Pulmonary artery endothelial cell (primary cell): ENCODE data around the gene PAM16. TPM values are rescaled to one million over a fixed set of nuclear protein-coding genes. Genes with fewer than 3 reads are reported as not detected.
A peak's percentile ranks its signal among the peaks of the same experiment; 100 is the strongest.

Experiments
- DNase-seq: peaks from one replicate; pipeline ENCODE4 v3.0.0-alpha.2; 2011; ENCODE audit warnings: low read depth, low spot score
- total RNA-seq: library from RNA; depleted of rRNA; stranded (reverse); fragments of >200 nt; gene quantifications from 2 replicates; pipeline ENCODE4 v1.2.3, GENCODE V29; 2014

The PAM16 gene
- total RNA-seq, 1 donor from 2014 or later, result 26.4 TPM

DNA sequence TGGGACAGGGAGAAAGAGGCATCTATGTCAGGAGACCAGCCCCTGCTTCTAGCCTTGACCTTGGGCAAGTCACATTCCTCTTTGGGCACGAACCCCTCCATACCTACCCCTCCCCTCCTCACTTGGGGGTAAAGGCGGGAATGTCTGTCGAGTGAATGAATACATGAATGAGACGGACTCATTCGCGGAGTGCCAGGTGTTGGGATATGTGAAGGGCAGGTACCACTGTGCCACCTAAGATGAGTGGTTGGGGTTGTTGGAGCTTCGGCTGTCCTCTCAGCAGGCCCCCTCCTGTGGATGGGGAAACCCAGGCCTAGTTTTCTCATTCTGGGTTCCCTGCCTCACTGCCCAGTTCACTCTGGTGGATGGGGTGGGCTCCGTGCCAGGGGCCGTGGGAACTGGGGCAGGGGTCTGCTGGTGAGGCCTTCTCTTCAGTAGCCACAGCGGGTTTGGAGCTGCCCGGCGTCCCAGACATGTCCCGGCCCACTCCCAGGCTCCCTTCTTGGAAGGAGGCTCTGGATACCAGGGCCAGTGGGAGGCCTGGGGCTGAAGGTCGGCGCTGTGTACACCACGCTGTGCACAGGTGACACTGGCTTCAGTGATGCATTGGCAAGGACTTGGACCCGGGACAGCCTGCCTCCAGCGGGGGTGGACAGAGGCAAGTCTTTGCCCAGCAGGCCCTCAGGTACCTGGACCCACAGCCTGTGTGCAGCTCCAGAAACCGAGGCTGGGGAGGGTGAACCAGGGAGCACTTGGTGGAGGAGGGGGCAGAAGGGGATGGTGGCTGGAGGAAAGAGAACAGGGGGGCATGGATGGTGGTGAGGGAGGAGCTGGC lies 29.6 kb downstream of the PAM16 start:
- no peak for DNase-seq

DNA sequence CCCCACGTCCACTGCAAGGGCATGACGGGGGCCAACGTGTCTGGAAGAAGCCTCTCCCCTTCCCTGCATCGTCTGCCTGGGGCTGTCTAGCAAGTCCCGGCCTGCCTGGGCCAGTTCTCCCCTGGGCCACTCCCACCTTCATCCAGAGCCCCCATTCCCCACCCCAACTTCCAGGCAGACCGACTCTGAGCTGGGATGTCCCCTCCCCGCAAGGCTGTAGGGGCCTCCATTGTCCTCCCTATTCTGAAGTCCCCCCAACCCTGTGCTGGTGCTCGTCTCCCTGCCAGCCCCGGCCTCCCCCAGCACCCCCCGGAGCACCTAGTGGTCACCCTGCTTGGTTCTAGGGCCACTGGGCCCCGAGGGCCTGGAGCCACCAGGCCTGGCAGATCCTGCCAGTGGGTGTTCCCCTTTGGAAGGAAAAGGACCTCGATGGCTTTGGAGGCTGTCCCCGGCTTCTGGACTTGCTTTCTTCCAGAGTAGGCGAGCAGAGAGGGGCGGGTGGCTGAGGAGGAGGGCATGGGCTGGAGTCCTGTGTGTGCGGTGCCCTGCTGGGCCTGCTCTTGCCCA lies 30.5 kb downstream of the PAM16 start:
- DNase-seq, result no peak

- no peak for DNase-seq
Measured at GRCh38 chr16:4319454-4320421, 31.4 kb downstream of the PAM16 start.

GRCh38 chr16:4318967-4319366 lies 32.2 kb downstream of the PAM16 start:
- DNase-seq, result no peak

GRCh38 chr16:4318451-4318910 lies 32.6 kb downstream of the PAM16 start:
- DNase-seq, result no peak

DNA sequence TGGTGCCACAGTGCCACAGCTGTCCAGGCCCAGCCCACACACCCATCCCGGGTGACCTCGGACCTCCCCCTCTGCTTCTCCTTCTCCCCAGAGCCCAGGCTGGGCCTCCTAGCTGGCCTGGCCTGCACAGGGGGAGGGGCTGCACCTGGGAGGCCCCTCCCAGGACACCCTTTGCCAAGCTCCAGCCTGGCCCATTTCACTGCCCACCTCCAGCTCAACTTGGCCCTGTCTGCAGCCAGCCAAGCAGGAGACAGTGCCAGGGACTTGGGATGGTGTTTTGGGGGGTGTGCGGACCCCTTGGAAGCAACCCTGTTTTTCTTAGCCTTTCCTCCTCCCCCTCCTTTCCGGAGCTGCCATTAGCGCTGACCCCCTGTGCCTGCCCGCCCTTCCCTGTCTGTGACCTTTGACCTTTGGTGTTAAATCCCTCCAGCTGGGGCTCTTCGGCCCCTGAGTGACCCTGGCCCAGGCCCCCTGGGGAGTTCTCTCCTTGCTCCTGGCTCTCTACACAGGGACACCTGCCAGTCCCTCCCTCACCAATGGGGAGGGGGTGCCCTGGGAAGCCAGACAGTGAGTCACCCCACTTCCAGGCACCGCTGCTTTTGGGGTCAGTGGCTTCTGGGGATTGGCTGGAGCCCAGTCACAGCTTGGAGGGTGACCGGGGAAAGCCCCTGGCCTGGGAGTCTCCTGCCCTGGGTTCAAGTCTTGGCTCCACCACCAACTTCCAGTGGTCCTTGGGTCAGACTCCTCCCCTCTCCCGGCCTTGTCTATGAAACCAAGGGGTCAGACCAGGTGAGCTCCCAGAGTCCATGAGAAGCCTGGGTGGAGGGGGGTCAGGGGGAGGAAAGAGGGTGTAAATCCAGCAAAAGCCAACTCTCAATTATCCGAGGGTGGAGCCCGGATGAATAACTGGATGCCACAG lies 33.3 kb downstream of the PAM16 start:
- DNase-seq, result no peak

DNA sequence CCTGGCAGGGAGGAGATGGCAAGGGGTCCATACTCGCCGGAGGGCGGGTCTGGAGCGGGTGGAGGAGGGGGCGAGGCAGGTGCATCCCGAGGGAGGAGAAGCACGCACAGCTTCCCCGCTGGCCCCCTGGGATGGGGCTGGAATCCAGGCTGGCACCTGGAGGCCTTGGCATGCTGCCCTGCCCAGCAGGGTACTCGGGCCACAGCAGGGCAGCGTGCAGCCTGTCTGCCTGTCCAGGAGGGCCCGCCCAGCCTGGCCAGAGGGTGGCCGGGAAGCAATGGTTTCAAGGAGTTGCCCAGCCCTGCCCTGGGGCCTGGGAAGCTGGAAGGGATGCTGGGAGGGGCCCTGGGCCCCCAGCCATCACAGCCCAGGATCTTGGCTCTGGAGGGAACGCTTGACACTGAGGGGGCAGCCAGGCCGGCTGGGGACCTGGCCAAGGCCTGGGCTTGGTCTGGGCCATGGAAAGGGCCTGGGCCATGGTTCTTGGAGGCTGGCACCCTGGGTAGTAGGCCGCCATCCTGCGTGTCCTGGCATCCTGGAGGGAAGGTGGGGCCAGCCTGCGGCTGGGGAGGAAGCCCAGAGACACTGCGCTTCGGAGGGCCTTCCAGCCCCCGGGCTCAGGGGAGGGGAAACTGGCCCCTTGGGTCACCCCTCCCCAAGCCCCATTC lies 34.1 kb downstream of the PAM16 start:
- no peak for DNase-seq

DNA sequence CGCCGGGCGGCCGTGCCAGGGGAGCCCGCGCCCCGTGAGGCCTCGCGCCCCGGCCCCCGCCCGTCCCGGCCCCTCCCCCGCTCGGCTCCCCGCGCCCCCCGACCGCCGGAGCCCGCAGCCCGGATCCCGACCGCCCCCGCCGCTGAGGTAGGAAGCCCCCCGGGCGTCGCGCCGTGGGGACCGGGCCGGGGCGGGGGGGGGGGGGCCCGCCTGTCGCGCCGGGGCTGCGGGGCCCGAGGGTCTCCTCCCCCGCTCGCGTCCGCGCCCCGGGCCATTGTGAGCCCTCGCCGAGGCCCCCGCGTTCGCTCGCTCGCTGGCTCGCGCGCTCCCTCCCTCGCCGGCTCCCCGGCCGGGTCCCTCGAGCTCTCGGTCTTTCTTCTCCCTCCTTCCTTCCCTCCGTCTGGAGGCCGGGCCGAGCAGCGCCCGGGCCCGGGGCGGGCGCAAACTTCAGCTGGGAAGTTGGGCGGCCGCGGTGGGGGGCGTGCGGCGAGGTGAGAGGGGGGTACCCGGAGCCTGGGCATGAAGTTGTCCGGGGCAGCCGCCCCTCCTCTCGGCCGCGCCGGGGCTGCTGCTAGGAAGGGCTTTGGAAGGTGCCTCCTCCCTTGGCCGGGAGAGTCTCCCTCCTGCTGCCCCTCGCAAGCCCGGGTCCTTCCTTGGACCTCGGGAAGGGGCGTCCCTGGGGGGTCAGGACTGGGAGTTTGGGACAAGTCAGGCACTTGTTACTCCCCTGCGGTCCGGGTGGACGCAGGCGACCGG lies 34.8 kb downstream of the PAM16 start:
- no peak for DNase-seq

GRCh38 chr16:4315186-4316107 lies 35.7 kb downstream of the PAM16 start, which contains the start of gene GLIS2:
GLIS2 (plus strand) TSS chr16:4316067; CDS start chr16:4332281, 16,214 bp downstream.
- peak; percentile 27 for DNase-seq

DNA sequence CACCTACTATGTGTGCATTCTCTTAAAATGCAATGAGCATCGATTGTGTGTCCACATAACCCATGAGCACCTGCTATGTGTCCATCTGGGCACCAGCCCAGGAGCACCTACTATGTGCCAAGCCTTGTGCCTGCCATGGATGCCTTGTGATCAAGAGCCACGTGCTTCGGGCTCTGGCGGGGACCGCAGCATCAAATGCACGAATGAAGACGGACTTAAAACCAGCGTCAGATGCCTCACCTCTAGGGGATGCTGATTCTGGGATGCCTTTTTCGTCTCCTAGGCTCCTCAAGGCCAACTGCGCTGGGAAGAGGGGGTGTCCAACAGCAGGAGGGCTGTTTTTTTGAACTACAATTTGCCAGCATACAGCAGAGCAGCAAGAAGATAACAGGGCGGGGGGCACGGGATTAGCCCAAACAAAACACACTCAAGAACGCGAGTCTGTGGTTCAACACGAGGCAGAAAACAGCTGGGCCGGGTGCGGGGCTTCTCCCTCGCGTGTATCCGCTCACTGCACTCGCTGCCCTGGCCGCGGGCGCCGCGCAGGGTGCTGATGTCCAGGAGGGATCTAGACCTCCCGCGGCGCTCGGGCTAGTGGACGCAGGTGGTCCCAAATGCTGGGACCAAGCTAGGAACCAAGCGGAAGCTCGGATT lies 36.5 kb downstream of the PAM16 start:
- no peak for DNase-seq

DNA sequence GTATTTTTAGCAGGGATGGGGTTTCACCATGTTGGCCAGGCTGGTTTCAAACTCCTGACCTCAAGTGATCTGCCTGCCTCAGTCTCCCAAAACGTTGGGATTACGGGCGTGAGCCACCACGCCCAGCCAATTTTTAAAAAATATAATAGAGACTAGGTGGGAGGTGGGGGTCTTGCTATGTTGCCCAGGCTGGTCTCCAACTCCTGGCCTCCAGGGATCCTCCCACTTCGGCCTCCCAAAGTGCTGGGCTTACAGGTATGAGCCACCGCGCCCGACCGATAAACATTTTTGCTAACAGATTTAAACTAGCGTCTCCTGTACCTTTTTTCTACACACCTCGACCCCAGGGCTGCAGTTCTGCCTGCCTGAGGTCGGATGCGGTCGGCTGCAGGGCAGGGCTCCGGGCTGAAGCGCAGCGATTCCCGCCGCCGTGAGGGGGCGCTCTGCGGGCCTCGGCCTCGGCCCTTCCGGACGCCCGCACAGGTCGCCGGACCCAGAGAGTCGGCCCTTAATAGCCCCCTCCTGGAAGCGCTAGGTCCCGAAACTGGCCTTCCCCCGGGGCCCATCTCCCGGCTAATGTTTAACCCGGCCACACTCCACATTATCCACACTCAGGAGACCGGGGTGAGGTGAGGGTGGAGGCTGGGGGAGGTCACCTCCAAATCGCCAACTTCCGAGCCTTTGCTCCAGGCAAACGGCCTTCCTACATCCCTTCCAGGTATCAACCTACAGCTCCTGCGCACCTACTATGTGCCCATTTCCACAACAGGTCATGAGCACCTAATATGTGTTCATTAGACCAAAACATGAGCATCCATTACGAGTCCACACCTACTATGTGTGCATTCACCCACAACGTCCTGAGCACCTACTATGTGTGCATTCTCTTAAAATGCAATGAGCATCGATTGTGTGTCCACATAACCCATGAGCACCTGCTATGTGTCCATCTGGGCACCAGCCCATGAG lies 37.3 kb downstream of the PAM16 start:
- no peak for DNase-seq

- peak; percentile 41 for DNase-seq
Measured at GRCh38 chr16:4309833-4310266, 41.3 kb downstream of the PAM16 start.

DNA sequence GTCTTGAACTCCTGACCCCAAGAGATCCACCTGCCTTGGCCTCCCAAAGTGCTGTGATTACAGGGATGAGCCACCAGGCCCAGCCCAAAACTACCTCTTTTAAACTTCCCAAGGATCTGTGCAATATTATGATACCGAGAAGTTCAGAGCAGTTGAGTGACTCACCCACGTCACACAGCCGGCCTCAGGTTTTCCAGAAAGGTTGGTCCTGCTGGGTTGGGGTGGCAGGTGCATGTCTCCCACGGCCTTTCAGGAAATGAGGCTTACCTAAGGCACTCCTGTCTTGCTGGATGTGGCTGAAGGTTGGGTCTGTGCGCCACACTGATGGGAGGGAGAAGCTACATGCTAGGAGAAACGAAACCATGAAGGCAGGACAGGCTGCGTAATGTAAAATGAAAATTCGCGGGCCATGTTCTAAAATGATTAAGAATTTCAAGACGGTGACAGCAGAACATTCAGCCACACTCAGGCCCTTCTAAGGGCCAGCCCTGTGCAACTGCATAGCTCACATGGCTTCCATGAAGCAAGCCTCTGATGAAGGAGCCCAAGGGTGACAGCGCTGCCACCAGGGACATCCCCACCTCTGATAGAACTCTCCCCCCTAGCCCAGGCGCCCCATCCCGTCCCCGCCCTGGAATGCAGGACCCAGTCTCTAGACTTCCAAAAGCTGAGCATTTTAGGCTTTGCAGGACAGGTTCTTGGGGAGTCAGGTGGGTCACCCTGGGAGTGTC lies 41.9 kb downstream of the PAM16 start:
- no peak for DNase-seq

GRCh38 chr16:4307215-4308037 lies 43.7 kb downstream of the PAM16 start:
- peak; percentile 59 for DNase-seq
